CD4-positive, CD25-positive, alpha-beta regulatory T cell (primary cell): Measurements from ENCODE around the gene COX7A1. TPM values are rescaled to one million over a fixed set of nuclear protein-coding genes. Genes with fewer than 3 reads are reported as not detected.
A peak's percentile ranks its signal among the peaks of the same experiment; 100 is the strongest.
"Not testable (repeated sequence)": the region's sequence is repeated elsewhere in the genome, so short reads cannot be mapped to it uniquely, and the experiment has no call there.

ENCODE experiments used
- ATAC-seq, 2 donors: fragments of 150-1000 bp; cut with Tn5 transposase; one replicate each; pipeline ENCODE4 v1.10.0; 2021; ENCODE audit warnings: low read depth in 2 of 2, moderate number of reproducible peaks in 2 of 2, moderate library complexity in 1 of 2
- DNase-seq, 3 donors: peaks; one replicate each; pipeline versions ENCODE4 v3.0.0 to v3.0.0-alpha.2; 2012 to 2022; ENCODE audit warnings: mixed read lengths in 1 of 3
- H3K27ac ChIP-seq: one replicate; pipeline ENCODE4 v1.7.0; 2013; ENCODE audit warnings: mild to moderate bottlenecking, low read length; ENCODE audit not compliant: insufficient read depth, poor library complexity, severe bottlenecking
- H3K27me3 ChIP-seq: one replicate; pipeline ENCODE4 v1.7.0; 2013; ENCODE audit warnings: low read length; ENCODE audit not compliant: control insufficient read depth, insufficient read depth
- H3K36me3 ChIP-seq: one replicate; pipeline ENCODE4 v1.7.0; 2013; ENCODE audit warnings: mild to moderate bottlenecking, low read length, moderate library complexity; ENCODE audit not compliant: control insufficient read depth, insufficient read depth
- H3K4me1 ChIP-seq: 2 replicates; pipeline ENCODE4 v1.7.0; 2013; ENCODE audit warnings: mild to moderate bottlenecking, low read length; ENCODE audit not compliant: insufficient read depth, control insufficient read depth, poor library complexity, severe bottlenecking
- H3K4me3 ChIP-seq: one replicate; pipeline ENCODE4 v1.7.0; 2013; ENCODE audit warnings: low read depth, mild to moderate bottlenecking, low read length, moderate library complexity
- H3K9me3 ChIP-seq, 2 experiments: 1 replicate in 1 of 2; 2 replicates in 1 of 2; pipeline ENCODE4 v1.7.0; 2013; ENCODE audit warnings: low read length in 2 of 2, mild to moderate bottlenecking in 1 of 2, moderate library complexity in 1 of 2; ENCODE audit not compliant: control insufficient read depth in 2 of 2
- H3K27ac Mint-ChIP-seq, 3 donors: one replicate each; pipeline ENCODE4 v1.8.0; 2020 to 2022; ENCODE audit warnings: mild to moderate bottlenecking in 3 of 3, mixed read lengths in 3 of 3, moderate library complexity in 2 of 3
- H3K27me3 Mint-ChIP-seq: one replicate; pipeline ENCODE4 v1.8.0; 2022; ENCODE audit warnings: mild to moderate bottlenecking, mixed read lengths
- H3K36me3 Mint-ChIP-seq: one replicate; pipeline ENCODE4 v1.8.0; 2020; ENCODE audit warnings: mixed read lengths
- H3K4me1 Mint-ChIP-seq, 4 donors: one replicate each; pipeline ENCODE4 v1.8.0; 2020 to 2022; ENCODE audit warnings: mixed read lengths in 4 of 4, mild to moderate bottlenecking in 1 of 4
- H3K4me3 Mint-ChIP-seq, 4 donors: one replicate each; pipeline ENCODE4 v1.8.0; 2020 to 2022; ENCODE audit warnings: mild to moderate bottlenecking in 4 of 4, mixed read lengths in 4 of 4, moderate library complexity in 3 of 4
- H3K9me3 Mint-ChIP-seq, 7 donors: one replicate each; pipeline ENCODE4 v1.8.0; 2020 to 2022; ENCODE audit warnings: mixed read lengths in 7 of 7, mild to moderate bottlenecking in 3 of 7, moderate library complexity in 2 of 7
- polyA plus RNA-seq, 4 donors: library from polyadenylated mRNA; unstranded; fragments of 300-500 nt; fragmentation: Illumina TruSeq; gene quantifications; one replicate each; pipeline ENCODE4 v1.2.3, GENCODE V29; 2021
- total RNA-seq: library from RNA; stranded (reverse); gene quantifications from one replicate; pipeline ENCODE4 v1.2.3, GENCODE V29; 2022

COX7A1 gene
- total RNA-seq (not detected), polyA plus RNA-seq (not detected)

- DNase-seq (no peak), ATAC-seq (no peak)
- Histone ChIP-seq H3K9me3 (no peaks in the 10 kb centered on the region), H3K4me1 (no peaks in the 10 kb centered on the region), H3K27ac (no peak within 1 kb of the TSS), H3K27me3 (no peaks in the 10 kb centered on the region), H3K36me3 (peaks cover 29% of the 10 kb centered on the region), H3K4me3 (no peak within 1 kb of the TSS)
- H3K36me3 Mint-ChIP-seq, result peaks cover 24% of the 10 kb centered on the region
- H3K4me1 Mint-ChIP-seq, result peaks cover 0 to 9% (median 4%) of the 10 kb centered on the region in 4 donors
- no peak within 1 kb of the TSS for H3K27ac Mint-ChIP-seq
- no peaks in the 10 kb centered on the region for H3K27me3 Mint-ChIP-seq
- H3K9me3 Mint-ChIP-seq, result no peaks in the 10 kb centered on the region
- H3K4me3 Mint-ChIP-seq, result peak within 1 kb of the TSS in 1 of 4 donors; percentile 38
Measured at GRCh38 chr19:36152352-36153091, at the start of gene COX7A1. Gene COX7A1, minus strand, starts transcription at chr19:36152447. Its CDS starts 40 bp downstream, at chr19:36152407.

GRCh38 chr19:36201684-36202083 is 49.4 kb upstream of the COX7A1 start:
- no peak overlapping the region for H3K4me3 ChIP-seq
- Mint-ChIP-seq H3K4me1 (peaks cover 0 to 5% (median 2%) of the 10 kb centered on the region in 4 donors), H3K27me3 (no peaks in the 10 kb centered on the region), H3K9me3 (no peaks in the 10 kb centered on the region), H3K36me3 (peaks cover 24% of the 10 kb centered on the region), H3K4me3 (no peak overlapping the region), H3K27ac (no peak overlapping the region)
- H3K4me1 ChIP-seq, result no peaks in the 10 kb centered on the region
- DNase-seq, result no peak
- ATAC-seq, result no peak
- no peaks in the 10 kb centered on the region for H3K27me3 ChIP-seq
- no peak overlapping the region for H3K27ac ChIP-seq
- H3K9me3 ChIP-seq, result no peaks in the 10 kb centered on the region
- no peaks in the 10 kb centered on the region for H3K36me3 ChIP-seq

- Histone ChIP-seq H3K4me3 (no peak overlapping the region), H3K36me3 (peaks cover 15% of the 10 kb centered on the region), H3K9me3 (no peaks in the 10 kb centered on the region), H3K4me1 (no peaks in the 10 kb centered on the region), H3K27me3 (no peaks in the 10 kb centered on the region), H3K27ac (no peak overlapping the region)
- Mint-ChIP-seq H3K27me3 (no peaks in the 10 kb centered on the region), H3K4me3 (no peak overlapping the region), H3K36me3 (peaks cover 36% of the 10 kb centered on the region), H3K27ac (no peak overlapping the region), H3K9me3 (no peaks in the 10 kb centered on the region), H3K4me1 (peaks cover 0 to 3% (median 0%) of the 10 kb centered on the region in 4 donors)
- DNase-seq (no peak), ATAC-seq (no peak)
Measured at GRCh38 chr19:36198119-36198518, 45.9 kb upstream of the COX7A1 start.

- H3K27me3 ChIP-seq, result no peaks in the 10 kb centered on the region
- Mint-ChIP-seq H3K27ac (no peak overlapping the region), H3K27me3 (no peaks in the 10 kb centered on the region), H3K9me3 (no peaks in the 10 kb centered on the region), H3K4me3 (no peak overlapping the region), H3K36me3 (peaks cover 31% of the 10 kb centered on the region), H3K4me1 (no peaks in the 10 kb centered on the region)
- DNase-seq (no peak), ATAC-seq (no peak)
- H3K36me3 ChIP-seq, result peaks cover 15% of the 10 kb centered on the region
- no peaks in the 10 kb centered on the region for H3K9me3 ChIP-seq
- H3K4me1 ChIP-seq, result no peaks in the 10 kb centered on the region
- H3K27ac ChIP-seq, result no peak overlapping the region
- no peak overlapping the region for H3K4me3 ChIP-seq
Measured at GRCh38 chr19:36196249-36196648, 44.0 kb upstream of the COX7A1 start.

- not testable (repeated sequence) for H3K4me3 Mint-ChIP-seq, H3K4me1 ChIP-seq, H3K9me3 Mint-ChIP-seq, H3K27ac Mint-ChIP-seq, ATAC-seq, H3K4me3 ChIP-seq, H3K9me3 ChIP-seq, H3K4me1 Mint-ChIP-seq, H3K27me3 Mint-ChIP-seq, DNase-seq, H3K27ac ChIP-seq, H3K27me3 ChIP-seq
- peaks cover 12% of the 10 kb centered on the region for H3K36me3 ChIP-seq
- H3K36me3 Mint-ChIP-seq, result peaks cover 24% of the 10 kb centered on the region
Measured at GRCh38 chr19:36186722-36187121, 34.5 kb upstream of the COX7A1 start.

- no peaks in the 10 kb centered on the region for H3K27me3 ChIP-seq
- Mint-ChIP-seq H3K9me3 (no peaks in the 10 kb centered on the region), H3K4me3 (no peak overlapping the region), H3K36me3 (peaks cover 21% of the 10 kb centered on the region), H3K27me3 (no peaks in the 10 kb centered on the region), H3K27ac (no peak overlapping the region), H3K4me1 (no peaks in the 10 kb centered on the region)
- ATAC-seq (no peak), DNase-seq (no peak)
- no peaks in the 10 kb centered on the region for H3K9me3 ChIP-seq
- H3K4me1 ChIP-seq, result no peaks in the 10 kb centered on the region
- H3K36me3 ChIP-seq, result peaks cover 12% of the 10 kb centered on the region
- H3K27ac ChIP-seq, result no peak overlapping the region
- no peak overlapping the region for H3K4me3 ChIP-seq
Measured at GRCh38 chr19:36183245-36183628, 31.0 kb upstream of the COX7A1 start.

- H3K9me3 Mint-ChIP-seq, result no peaks in the 10 kb centered on the region
- no peak overlapping the region for H3K27ac Mint-ChIP-seq
- DNase-seq (no peak), ATAC-seq (no peak)
- Histone ChIP-seq H3K36me3 (peaks cover 12% of the 10 kb centered on the region), H3K27ac (no peak overlapping the region), H3K4me3 (no peak overlapping the region), H3K9me3 (no peaks in the 10 kb centered on the region), H3K4me1 (no peaks in the 10 kb centered on the region), H3K27me3 (no peaks in the 10 kb centered on the region)
- H3K4me1 Mint-ChIP-seq, result no peaks in the 10 kb centered on the region
- H3K27me3 Mint-ChIP-seq, result no peaks in the 10 kb centered on the region
- H3K4me3 Mint-ChIP-seq, result no peak overlapping the region
- H3K36me3 Mint-ChIP-seq, result peaks cover 21% of the 10 kb centered on the region
Measured at GRCh38 chr19:36182612-36183244, 30.5 kb upstream of the COX7A1 start.

- not testable (repeated sequence) for H3K4me1 Mint-ChIP-seq, H3K27ac ChIP-seq, H3K4me3 Mint-ChIP-seq, DNase-seq, H3K27me3 Mint-ChIP-seq, H3K4me1 ChIP-seq, ATAC-seq, H3K9me3 Mint-ChIP-seq, H3K4me3 ChIP-seq, H3K27me3 ChIP-seq, H3K9me3 ChIP-seq
- peaks cover 12% of the 10 kb centered on the region for H3K36me3 ChIP-seq
- Mint-ChIP-seq H3K36me3 (peaks cover 18% of the 10 kb centered on the region), H3K27ac (peak overlapping the region in 2 of 3 donors; percentile 1 to 52)
Measured at GRCh38 chr19:36179077-36179476, 26.8 kb upstream of the COX7A1 start.
